SK-N-SH treated with all-trans-retinoic acid at 6 μM for 48 hours (cell line): ENCODE results near the gene CASP6.

Experiments used
- ARNTL ChIP-seq: fragments of 450-650 bp; formaldehyde crosslinking; IDR thresholded peaks from 2 replicates; pipeline ENCODE4 v1.5.0; 2020; ENCODE audit warnings: low read depth, mild to moderate bottlenecking, moderate library complexity, borderline replicate concordance
- RARB ChIP-seq: fragments of 250-450 bp; sonication (Bioruptor Pico); IDR thresholded peaks from 2 replicates; pipeline ENCODE4 v1.8.0; 2021; ENCODE audit warnings: mild to moderate bottlenecking, moderate library complexity
- ZNF8 ChIP-seq: fragments of 450-650 bp; formaldehyde crosslinking; IDR thresholded peaks from 2 replicates; pipeline ENCODE4 v1.5.0; 2020; ENCODE audit warnings: mild to moderate bottlenecking, moderate library complexity

GRCh38 chr4:109648997-109649575, 54.2 kb downstream of the CASP6 start:
- TF ChIP-seq RARB (CRISPR knock-in tag) (no peak), ZNF8 (CRISPR knock-in tag) (no peak), ARNTL (CRISPR knock-in tag) (no peak)
